Spinal cord (tissue), 10 donors: ENCODE data around the gene STARD3NL. TPM values are rescaled to one million over a fixed set of nuclear protein-coding genes. Genes with fewer than 3 reads are reported as not detected.
"Not testable (repeated sequence)": the region's sequence is repeated elsewhere in the genome, so short reads cannot be mapped to it uniquely, and the experiment has no call there.

Experiments
- DNase-seq, 6 donors: peaks; one replicate each; pipeline versions ENCODE4 v3.0.0 to v3.0.0-alpha.2; 2013 to 2015; ENCODE audit warnings: low spot score in 6 of 6, low read depth in 4 of 6
- H3K27ac ChIP-seq: one replicate; pipeline ENCODE4 v1.5.1; 2013; ENCODE audit warnings: low read depth, low read length, control low read depth
- H3K27me3 ChIP-seq: one replicate; pipeline ENCODE4 v1.6.1; 2013; ENCODE audit warnings: low read length; ENCODE audit not compliant: control insufficient read depth, insufficient read depth
- H3K36me3 ChIP-seq: one replicate; pipeline ENCODE4 v1.6.1; 2013; ENCODE audit warnings: low read length; ENCODE audit not compliant: control insufficient read depth, insufficient read depth
- H3K4me1 ChIP-seq: one replicate; pipeline ENCODE4 v1.6.1; 2013; ENCODE audit warnings: low read length; ENCODE audit not compliant: control insufficient read depth, insufficient read depth
- H3K4me3 ChIP-seq: one replicate; pipeline ENCODE4 v1.5.1; 2013; ENCODE audit warnings: low read depth, low read length, control low read depth
- H3K9me3 ChIP-seq: one replicate; pipeline ENCODE4 v1.6.1; 2013; ENCODE audit warnings: low read length; ENCODE audit not compliant: control insufficient read depth, insufficient read depth
- WGBS: methylation state at CpG from one replicate; pipeline ENCODE4 v1.1.5; 2013; ENCODE audit warnings: missing lambda C conversion rate; ENCODE audit not compliant: insufficient coverage; 5-methylcytosine and 5-hydroxymethylcytosine counted together
- polyA plus RNA-seq, 2 donors: library from polyadenylated mRNA; unstranded; fragments of 120-200 nt; gene quantifications; one replicate each; pipeline ENCODE4 v1.2.1, GENCODE V29; 2013; ENCODE audit not compliant: insufficient read length in 2 of 2
- small RNA-seq: library from RNA; depleted of rRNA; stranded (forward); fragments of <200 nt; gene quantifications from one replicate; pipeline ENCODE3, GENCODE V24; 2014; ENCODE audit warnings: low replicate concordance
- total RNA-seq, 2 donors: library from RNA; depleted of rRNA in 1 of 2; stranded (reverse); fragments of 120-200 nt in 1 of 2; fragments of >200 nt in 1 of 2; gene quantifications; one replicate each; pipeline versions ENCODE4 v1.2.3 to v1.2.4, GENCODE V29; 2013 to 2014
- donor health status: healthy.

STARD3NL gene
- total and polyA plus RNA-seq, 4 donors, result 79.7 to 111 (median 97.9) TPM

DNA sequence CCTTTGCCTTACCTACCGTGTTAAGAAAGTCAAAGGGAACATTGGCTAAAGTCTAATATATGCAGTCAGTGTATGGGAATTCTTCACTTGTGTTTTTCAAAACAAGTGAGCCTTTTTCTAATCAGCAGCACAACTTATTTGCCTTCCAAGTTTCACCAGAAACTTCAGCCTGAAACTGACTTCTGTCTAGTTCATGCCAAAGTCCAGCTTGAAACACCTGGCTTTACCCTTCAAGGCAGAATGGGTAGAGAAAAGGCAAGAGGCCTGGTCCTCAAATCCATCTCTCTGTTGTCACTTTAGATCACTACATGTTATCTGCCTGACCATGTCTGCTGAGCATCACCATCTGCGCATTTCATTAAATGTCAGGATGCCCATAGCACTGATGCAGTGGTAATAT, 92.4 kb downstream of the STARD3NL start:
- not testable (repeated sequence) for H3K9me3 ChIP-seq, DNase-seq, H3K4me1 ChIP-seq, H3K27me3 ChIP-seq, H3K27ac ChIP-seq, H3K4me3 ChIP-seq, H3K36me3 ChIP-seq
- no CpG with 5 or more reads among the region's 2 CpGs for WGBS

GRCh38 chr7:38273286-38273995, 95.4 kb downstream of the STARD3NL start, which contains the start of gene TARP:
TARP (minus strand) TSS chr7:38273636.
- Histone ChIP-seq H3K36me3 (no peaks in the 10 kb centered on the region), H3K27ac (no peak within 1 kb of the TSS), H3K4me3 (no peak within 1 kb of the TSS), H3K9me3 (no peaks in the 10 kb centered on the region), H3K27me3 (no peaks in the 10 kb centered on the region), H3K4me1 (no peaks in the 10 kb centered on the region)
- WGBS, result 80% methylated on average over 1 of the region's 2 CpGs
- no peak for DNase-seq

- DNase-seq, result no peak
- WGBS, result no CpG with 5 or more reads among the region's 4 CpGs
- H3K36me3 ChIP-seq, result no peaks in the 10 kb centered on the region
- no peaks in the 10 kb centered on the region for H3K4me1 ChIP-seq
- no peaks in the 10 kb centered on the region for H3K27me3 ChIP-seq
- H3K27ac ChIP-seq, result no peak overlapping the region
- no peaks in the 10 kb centered on the region for H3K9me3 ChIP-seq
- H3K4me3 ChIP-seq, result no peak overlapping the region
Measured at GRCh38 chr7:38274486-38274885, 96.4 kb downstream of the STARD3NL start.

GRCh38 chr7:38274927-38275620, 97.0 kb downstream of the STARD3NL start:
- 83% methylated on average over 1 of the region's 3 CpGs for whole genome bisulfite sequencing
- Histone ChIP-seq H3K4me1 (no peaks in the 10 kb centered on the region), H3K27me3 (no peaks in the 10 kb centered on the region), H3K4me3 (no peak overlapping the region), H3K27ac (no peak overlapping the region), H3K36me3 (no peaks in the 10 kb centered on the region), H3K9me3 (no peaks in the 10 kb centered on the region)
- no peak for DNase-seq

- H3K4me3 ChIP-seq, result no peak overlapping the region
- no peaks in the 10 kb centered on the region for H3K9me3 ChIP-seq
- no peaks in the 10 kb centered on the region for H3K4me1 ChIP-seq
- no peak overlapping the region for H3K27ac ChIP-seq
- H3K36me3 ChIP-seq, result no peaks in the 10 kb centered on the region
- no peak for DNase-seq
- no CpG with 5 or more reads among the region's 6 CpGs for WGBS
- H3K27me3 ChIP-seq, result no peaks in the 10 kb centered on the region
Measured at GRCh38 chr7:38276096-38276877, 98.2 kb downstream of the STARD3NL start.

- H3K27me3 ChIP-seq, result no peaks in the 10 kb centered on the region
- no CpG with 5 or more reads among the region's 1 CpG for WGBS
Measured at GRCh38 chr7:38280000-38280399, 102.0 kb downstream of the STARD3NL start.

More at GRCh38 chr7:38280000-38280399, 102.0 kb downstream of the STARD3NL start:
- DNase-seq, result no peak
- no peaks in the 10 kb centered on the region for H3K4me1 ChIP-seq
- no peak overlapping the region for H3K27ac ChIP-seq
- no peaks in the 10 kb centered on the region for H3K9me3 ChIP-seq
- no peaks in the 10 kb centered on the region for H3K36me3 ChIP-seq
- H3K4me3 ChIP-seq, result no peak overlapping the region

Small RNAs within 50 kb of the gene (small RNA-seq; reads per million reads assigned to genes)
- not detected for gene TRGJ1
- not detected for gene TRGJ2
- gene TRGJP, result not detected
- not detected for gene TRGJP1
- gene TRGJP2, result not detected
